Mucosa of descending colon (tissue), 3 donors: ENCODE data around the gene UBE3C. TPM values are rescaled to one million over a fixed set of nuclear protein-coding genes. Genes with fewer than 3 reads are reported as not detected.

Experiments
- ATAC-seq: fragments of 200-7000 bp; cut with Tn5 transposase; one replicate; pipeline ENCODE4 v1.9.1; 2020; ENCODE audit warnings: mild to moderate bottlenecking, moderate library complexity
- DNase-seq, 3 donors: peaks; one replicate each; pipeline ENCODE4 v3.0.0-alpha.2; 2020
- H3K36me3 ChIP-seq: fragments of 200-600 bp; one replicate; pipeline ENCODE4 v1.8.0; 2021; ENCODE audit warnings: low read depth, mild to moderate bottlenecking
- H3K4me1 ChIP-seq: fragments of 200-600 bp; one replicate; pipeline ENCODE4 v1.8.0; 2021; ENCODE audit warnings: low read depth, mild to moderate bottlenecking
- H3K4me3 ChIP-seq: fragments of 200-600 bp; one replicate; pipeline ENCODE4 v1.8.0; 2021; ENCODE audit warnings: mild to moderate bottlenecking
- H3K9me3 ChIP-seq: fragments of 200-600 bp; one replicate; pipeline ENCODE4 v1.8.0; 2021; ENCODE audit warnings: mild to moderate bottlenecking
- CTCF ChIP-seq: fragments of 200-600 bp; IDR thresholded peaks from one replicate; pipeline ENCODE4 v1.8.0; 2022; ENCODE audit warnings: antibody characterized with exemption, mild to moderate bottlenecking
- intact Hi-C, 2 donors: fragments of 100-400 bp; cut with DNase I in 1 of 2; cut with micrococcal nuclease in 1 of 2; formaldehyde crosslinking; loops; one replicate each; pipeline versions ENCODE4 v1.11.0 to v1.11.1; 2022; cut with DNase I, micrococcal nuclease
- total RNA-seq, 3 donors: library from RNA; stranded (reverse); fragmentation: NEBNext Ultra II Directional in 2 of 3; extraction: Animal tissue kit (Norgen Biotek cat#: 25700) in 2 of 3; gene quantifications; one replicate each; pipeline versions ENCODE4 v1.2.1 to v1.2.4, GENCODE V29; 2021 to 2023
- donor health status: DM: no; HTN: no; CAD: no; lungs with moderate emphysema.
- donor health status: DM: no; HTN: no; CAD: no.
- donor health status: DM: no; HTN: yes; CAD: no.

The UBE3C gene
- total RNA-seq, 3 donors from 2014 or later: 58.1 to 68.0 (median 66.7) TPM

GRCh38 chr7:157183832-157184231, 45.1 kb downstream of the UBE3C start:
- intact Hi-C loops: no loop called here
- no peak for ATAC-seq
- H3K4me3 ChIP-seq: no peak overlapping the region
- no peaks in the 10 kb centered on the region for H3K9me3 ChIP-seq
- TF ChIP-seq CTCF: no peak
- H3K36me3 ChIP-seq: peaks cover 11% of the 10 kb centered on the region
- H3K4me1 ChIP-seq: no peaks in the 10 kb centered on the region
- no peak for DNase-seq

GRCh38 chr7:157188091-157188665, 49.5 kb downstream of the UBE3C start:
- DNase-seq (no peak), ATAC-seq (no peak)
- H3K4me1 ChIP-seq: no peaks in the 10 kb centered on the region

GRCh38 chr7:157189405-157189804, 50.7 kb downstream of the UBE3C start:
- Histone ChIP-seq H3K9me3 (no peaks in the 10 kb centered on the region), H3K36me3 (peaks cover 11% of the 10 kb centered on the region), H3K4me1 (no peaks in the 10 kb centered on the region), H3K4me3 (no peak overlapping the region)
- no peak for ATAC-seq
- no peak for TF ChIP-seq CTCF
- no peak for DNase-seq
- intact Hi-C loops: no loop called here

More at GRCh38 chr7:157188091-157188665, 49.5 kb downstream of the UBE3C start:
- no peak for TF ChIP-seq CTCF
- no peaks in the 10 kb centered on the region for H3K9me3 ChIP-seq
- peaks cover 11% of the 10 kb centered on the region for H3K36me3 ChIP-seq
- H3K4me3 ChIP-seq: no peak overlapping the region
- intact Hi-C loops: no loop called here

- ATAC-seq (no peak), DNase-seq (no peak)
- Histone ChIP-seq H3K4me3 (no peak overlapping the region), H3K36me3 (peaks cover 10% of the 10 kb centered on the region), H3K9me3 (no peaks in the 10 kb centered on the region), H3K4me1 (no peaks in the 10 kb centered on the region)
- no peak for TF ChIP-seq CTCF
- intact Hi-C loops: no loop called here
Measured at GRCh38 chr7:157192861-157193260, 54.1 kb downstream of the UBE3C start.

GRCh38 chr7:157193274-157193673, 54.5 kb downstream of the UBE3C start:
- H3K4me1 ChIP-seq: no peaks in the 10 kb centered on the region
- no peak for TF ChIP-seq CTCF
- no peaks in the 10 kb centered on the region for H3K9me3 ChIP-seq
- no peak overlapping the region for H3K4me3 ChIP-seq
- ATAC-seq (peak; percentile 39), DNase-seq (no peak)
- intact Hi-C loops: no loop called here
- peaks cover 6% of the 10 kb centered on the region for H3K36me3 ChIP-seq

- Histone ChIP-seq H3K9me3 (no peaks in the 10 kb centered on the region), H3K4me3 (no peak overlapping the region), H3K36me3 (no peaks in the 10 kb centered on the region), H3K4me1 (no peaks in the 10 kb centered on the region)
- TF ChIP-seq CTCF: no peak
- intact Hi-C loops: no loop called here
- no peak for ATAC-seq
- no peak for DNase-seq
Measured at GRCh38 chr7:157194948-157195347, 56.2 kb downstream of the UBE3C start.
